DND-41 (cell line): ENCODE measurements around the gene EFHD1.

Experiments
- ATAC-seq: fragments of 200-7000 bp; cut with Tn5 transposase; 3 replicates; pipeline ENCODE4 v1.9.1; 2021; ENCODE audit warnings: low read depth; ENCODE audit not compliant: insufficient read depth
- DNase-seq: peaks from one replicate; pipeline ENCODE4 v3.0.0-alpha.2; 2020
- H2AFZ ChIP-seq: 2 replicates; pipeline ENCODE4 v1.6.0; 2012; ENCODE audit warnings: low read depth, low read length
- H3K27ac ChIP-seq: 2 replicates; pipeline ENCODE4 v1.5.1; 2012; ENCODE audit warnings: low read length, inconsistent platforms
- H3K27me3 ChIP-seq: fragments of 200-600 bp; sonication (generic); 2 replicates; pipeline ENCODE4 v1.6.0; 2012; ENCODE audit warnings: low read length, mild to moderate bottlenecking, inconsistent platforms; ENCODE audit not compliant: insufficient read depth, poor library complexity
- H3K36me3 ChIP-seq: 2 replicates; pipeline ENCODE4 v1.5.1; 2012; ENCODE audit warnings: low read length, inconsistent platforms; ENCODE audit not compliant: insufficient read depth
- H3K4me1 ChIP-seq: 2 replicates; pipeline ENCODE4 v1.5.1; 2012; ENCODE audit warnings: mild to moderate bottlenecking, low read length; ENCODE audit not compliant: insufficient read depth
- H3K4me2 ChIP-seq: 2 replicates; pipeline ENCODE4 v1.6.0; 2012; ENCODE audit warnings: mild to moderate bottlenecking, moderate library complexity, low read length, inconsistent platforms; ENCODE audit not compliant: insufficient read depth
- H3K4me3 ChIP-seq, 2 experiments: fragments of 200-600 bp in 1 of 2; shearing (Covaris generic) in 1 of 2; 2 replicates each; pipeline ENCODE4 v1.5.1; 2012 to 2016; ENCODE audit warnings: inconsistent platforms in 2 of 2, low read length in 2 of 2, mild to moderate bottlenecking in 2 of 2, low read depth in 1 of 2, moderate library complexity in 1 of 2
- H3K79me2 ChIP-seq: 2 replicates; pipeline ENCODE4 v1.6.0; 2012; ENCODE audit warnings: low read length, inconsistent platforms; ENCODE audit not compliant: insufficient read depth
- H3K9ac ChIP-seq: 2 replicates; pipeline ENCODE4 v1.6.0; 2012; ENCODE audit warnings: low read depth, mild to moderate bottlenecking, inconsistent platforms, low read length, moderate library complexity
- H3K9me3 ChIP-seq: 2 replicates; pipeline ENCODE4 v1.5.1; 2012; ENCODE audit warnings: low read length, moderate library complexity, mild to moderate bottlenecking, inconsistent platforms; ENCODE audit not compliant: insufficient read depth, severe bottlenecking
- H4K20me1 ChIP-seq: 2 replicates; pipeline ENCODE4 v1.6.0; 2012; ENCODE audit warnings: low read length; ENCODE audit not compliant: insufficient read depth
- EZH2 ChIP-seq: IDR thresholded peaks from 3 replicates; pipeline ENCODE4 v1.6.1; 2012; ENCODE audit warnings: borderline replicate concordance, low read depth, mild to moderate bottlenecking, moderate library complexity, low read length, inconsistent platforms; ENCODE audit not compliant: severe bottlenecking
- TF ChIP-seq, protein P1 (sequence below): IDR thresholded peaks from 2 replicates; pipeline ENCODE4 v1.5.1; 2012; ENCODE audit warnings: borderline replicate concordance, low read length, moderate library complexity, mild to moderate bottlenecking; ENCODE audit not compliant: poor library complexity, severe bottlenecking; ENCODE audit errors: extremely low read depth

EFHD1 gene

DNA sequence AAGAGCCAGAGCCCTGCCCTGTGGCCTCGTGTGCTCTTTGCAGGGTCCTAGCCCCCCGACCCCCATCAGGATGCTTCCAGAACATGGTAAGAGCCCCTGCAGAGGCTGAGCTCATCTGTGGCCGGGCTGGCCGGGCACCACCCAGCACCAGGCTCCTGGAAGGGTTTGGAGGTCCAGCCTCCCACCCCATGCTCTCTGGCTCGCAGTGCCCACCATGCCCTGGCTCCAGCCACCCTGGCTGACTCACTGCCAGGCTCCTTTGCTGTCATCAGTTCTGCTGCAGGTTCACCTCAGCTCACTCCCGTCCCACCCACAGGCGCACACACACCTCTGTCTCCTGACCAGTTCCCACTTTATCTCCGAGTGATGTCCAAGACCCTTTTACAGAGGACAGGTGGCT is 45.4 kb upstream of the EFHD1 start:
- Histone ChIP-seq H3K79me2 (no peaks in the 10 kb centered on the region), H3K27me3 (no peaks in the 10 kb centered on the region), H3K4me3 (no peak overlapping the region), H3K27ac (no peak overlapping the region), H3K9ac (no peak overlapping the region), H3K36me3 (no peaks in the 10 kb centered on the region), H2AFZ (no peak overlapping the region), H3K4me2 (no peak overlapping the region), H3K4me1 (no peaks in the 10 kb centered on the region), H3K9me3 (no peaks in the 10 kb centered on the region), H4K20me1 (no peaks in the 10 kb centered on the region)
- ATAC-seq: no peak
- TF ChIP-seq, protein P1, sequence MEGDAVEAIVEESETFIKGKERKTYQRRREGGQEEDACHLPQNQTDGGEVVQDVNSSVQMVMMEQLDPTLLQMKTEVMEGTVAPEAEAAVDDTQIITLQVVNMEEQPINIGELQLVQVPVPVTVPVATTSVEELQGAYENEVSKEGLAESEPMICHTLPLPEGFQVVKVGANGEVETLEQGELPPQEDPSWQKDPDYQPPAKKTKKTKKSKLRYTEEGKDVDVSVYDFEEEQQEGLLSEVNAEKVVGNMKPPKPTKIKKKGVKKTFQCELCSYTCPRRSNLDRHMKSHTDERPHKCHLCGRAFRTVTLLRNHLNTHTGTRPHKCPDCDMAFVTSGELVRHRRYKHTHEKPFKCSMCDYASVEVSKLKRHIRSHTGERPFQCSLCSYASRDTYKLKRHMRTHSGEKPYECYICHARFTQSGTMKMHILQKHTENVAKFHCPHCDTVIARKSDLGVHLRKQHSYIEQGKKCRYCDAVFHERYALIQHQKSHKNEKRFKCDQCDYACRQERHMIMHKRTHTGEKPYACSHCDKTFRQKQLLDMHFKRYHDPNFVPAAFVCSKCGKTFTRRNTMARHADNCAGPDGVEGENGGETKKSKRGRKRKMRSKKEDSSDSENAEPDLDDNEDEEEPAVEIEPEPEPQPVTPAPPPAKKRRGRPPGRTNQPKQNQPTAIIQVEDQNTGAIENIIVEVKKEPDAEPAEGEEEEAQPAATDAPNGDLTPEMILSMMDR: no peak
- TF ChIP-seq EZH2: no peak
- DNase-seq: no peak

DNA sequence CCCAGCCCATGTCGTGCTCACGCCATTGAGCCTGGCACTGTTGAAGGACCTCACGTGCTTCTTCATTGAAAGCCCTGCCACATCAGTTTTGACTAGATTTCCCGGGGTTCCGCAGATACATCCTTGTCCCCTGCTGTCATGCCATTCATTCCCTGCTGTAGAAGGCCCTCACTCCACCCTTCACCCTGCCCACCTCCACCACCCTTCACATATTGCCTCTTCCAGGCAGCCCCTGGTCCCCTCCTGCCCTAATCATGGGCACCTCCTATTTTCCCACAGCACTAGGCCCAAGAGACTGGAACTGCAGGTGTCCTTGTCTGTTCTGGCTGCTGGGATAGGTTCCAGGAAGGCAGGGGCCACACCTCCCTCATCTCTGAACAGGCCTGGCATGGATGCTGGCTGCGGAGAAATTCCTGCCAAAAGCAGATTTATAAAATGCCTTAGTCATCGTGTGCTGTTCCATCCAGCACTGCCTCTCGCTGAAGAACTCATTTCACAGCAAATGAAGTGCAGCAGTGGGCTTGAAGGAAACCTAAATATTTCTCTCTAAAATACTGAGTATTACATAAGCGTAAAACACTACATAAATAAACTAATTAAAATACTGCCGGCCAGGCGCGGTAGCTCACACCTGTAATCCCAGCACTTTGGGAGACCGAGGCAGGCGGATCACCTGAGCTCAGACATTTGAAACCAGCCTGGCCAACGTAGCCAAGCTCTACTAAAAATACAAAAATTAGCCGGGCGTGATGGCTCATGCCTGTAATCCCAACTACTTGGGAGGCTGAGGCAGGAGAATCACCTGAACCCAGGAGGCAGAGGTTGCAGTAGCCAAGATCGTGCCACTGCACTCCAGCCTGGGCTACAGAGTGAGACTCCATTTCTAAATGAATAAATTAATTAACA is 44.5 kb upstream of the EFHD1 start:
- Histone ChIP-seq H2AFZ (no peak overlapping the region), H3K27me3 (no peaks in the 10 kb centered on the region), H3K9ac (no peak overlapping the region), H3K4me3 (no peak overlapping the region), H3K4me1 (no peaks in the 10 kb centered on the region), H3K9me3 (no peaks in the 10 kb centered on the region), H3K36me3 (no peaks in the 10 kb centered on the region), H4K20me1 (no peaks in the 10 kb centered on the region), H3K4me2 (no peak overlapping the region), H3K27ac (no peak overlapping the region), H3K79me2 (no peaks in the 10 kb centered on the region)
- no peak for ATAC-seq
- TF ChIP-seq, protein P1: no peak
- TF ChIP-seq EZH2: no peak
- DNase-seq: no peak

DNA sequence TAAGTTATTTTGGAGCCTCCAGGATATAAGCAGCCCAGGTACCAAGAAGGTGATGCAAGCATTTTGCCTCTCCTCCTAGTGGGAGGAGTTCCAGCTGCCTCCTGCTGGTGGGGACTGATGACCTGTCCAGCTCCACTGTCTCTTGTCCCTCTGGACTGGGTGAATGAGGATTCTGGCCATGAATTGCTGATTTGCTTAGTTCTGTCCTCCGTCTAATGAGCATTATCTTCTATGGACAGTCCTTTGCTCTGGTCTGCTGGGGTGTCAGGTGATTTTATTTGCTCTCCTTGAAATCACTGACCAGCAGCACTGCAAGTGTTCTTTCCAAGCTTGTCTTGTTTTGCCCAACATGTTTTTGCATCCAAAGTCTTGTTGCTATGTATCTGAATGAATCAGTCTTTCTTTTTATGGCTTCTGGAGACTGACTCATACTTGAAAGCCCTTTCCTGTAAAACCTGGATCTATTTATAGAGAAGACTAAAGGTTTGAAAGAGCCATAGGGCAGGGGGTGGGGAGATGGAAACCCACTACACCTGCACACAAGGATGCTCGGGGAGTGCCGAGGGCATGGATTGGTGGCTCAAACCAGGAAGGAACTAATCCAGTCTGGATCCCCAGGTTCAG is 40.5 kb upstream of the EFHD1 start:
- no peaks in the 10 kb centered on the region for H3K9me3 ChIP-seq
- no peak overlapping the region for H3K27ac ChIP-seq
- no peak for TF ChIP-seq EZH2
- TF ChIP-seq, protein P1: no peak
- H3K27me3 ChIP-seq: no peaks in the 10 kb centered on the region
- no peak overlapping the region for H2AFZ ChIP-seq
- ATAC-seq: no peak
- no peaks in the 10 kb centered on the region for H3K4me1 ChIP-seq
- H3K9ac ChIP-seq: no peak overlapping the region
- no peak overlapping the region for H3K4me3 ChIP-seq
- no peak for DNase-seq
- no peaks in the 10 kb centered on the region for H3K36me3 ChIP-seq
- H3K79me2 ChIP-seq: no peaks in the 10 kb centered on the region
- no peak overlapping the region for H3K4me2 ChIP-seq
- no peaks in the 10 kb centered on the region for H4K20me1 ChIP-seq
